ENCODE results near the gene BST1. TPM values are rescaled to one million over a fixed set of nuclear protein-coding genes. Genes with fewer than 3 reads are reported as not detected.

BST1 gene
- total and polyA plus RNA-seq, 10 donors = 3.8 to 54.3 (median 15.4) TPM

GRCh38 chr4:15657366-15657765 lies 45.5 kb upstream of the BST1 start:
- no peaks in the 10 kb centered on the region for H3K36me3 ChIP-seq
- H3K4me3 ChIP-seq = peak overlapping the region in 3 of 8 donors; percentile 24 to 92 (median 25)
- DNase-seq = no peak
- no peaks in the 10 kb centered on the region for H3K9me3 ChIP-seq
- no peak for TF ChIP-seq POLR2A (IDR thresholded peaks at IDR 0.05)
- TF ChIP-seq POLR2AphosphoS5 (IDR thresholded peaks at IDR 0.05) = no peak
- no peak for TF ChIP-seq CTCF (IDR thresholded peaks at IDR 0.05 in 8 of 11, conservative IDR thresholded peaks at IDR 0.05 in 3 of 11)
- peaks cover 15 to 72% (median 28%) of the 10 kb centered on the region in 6 donors for H3K4me1 ChIP-seq
- peak overlapping the region in 6 of 8 donors; percentile 98 to 99 (median 99) for H3K27ac ChIP-seq
- intact Hi-C loops (cut with DNase I; ENCODE audit: low total_unique reads) = loop anchor here (10.0 kb wide), 2 partner anchors 423 to 653 kb away; partner anchors contain the start of gene CPEB2
- H3K27me3 ChIP-seq (replicated peaks in 1 of 7) = no peaks in the 10 kb centered on the region

GRCh38 chr4:15658136-15658770 lies 44.6 kb upstream of the BST1 start:
- no peak for DNase-seq
- H3K27me3 ChIP-seq (replicated peaks in 1 of 7) = no peaks in the 10 kb centered on the region
- peaks cover 7 to 63% (median 19%) of the 10 kb centered on the region in 6 donors for H3K4me1 ChIP-seq
- no peaks in the 10 kb centered on the region for H3K9me3 ChIP-seq
- no peak for TF ChIP-seq CTCF (IDR thresholded peaks at IDR 0.05 in 8 of 11, conservative IDR thresholded peaks at IDR 0.05 in 3 of 11)
- TF ChIP-seq POLR2AphosphoS5 (IDR thresholded peaks at IDR 0.05) = no peak
- TF ChIP-seq POLR2A (IDR thresholded peaks at IDR 0.05) = no peak
- WGBS, 5 donors = 67 to 93% (median 81%) methylated on average over 4 of the region's 4 CpGs
- intact Hi-C loops (cut with DNase I; ENCODE audit: low total_unique reads) = loop anchor here (10.0 kb wide), 2 partner anchors 423 to 653 kb away; partner anchors contain the start of gene CPEB2
- H3K4me3 ChIP-seq = peak overlapping the region in 4 of 8 donors; percentile 7 to 92 (median 24)
- no peaks in the 10 kb centered on the region for H3K36me3 ChIP-seq
- H3K27ac ChIP-seq = peak overlapping the region in 7 of 8 donors; percentile 68 to 99 (median 99)

- Histone ChIP-seq H3K27ac (peak overlapping the region in 7 of 8 donors; percentile 68 to 99 (median 99)), H3K27me3 (replicated peaks in 1 of 7) (no peaks in the 10 kb centered on the region), H3K4me1 (peaks cover 1 to 58% (median 14%) of the 10 kb centered on the region in 6 donors), H3K36me3 (no peaks in the 10 kb centered on the region), H3K4me3 (peak overlapping the region in 4 of 8 donors; percentile 7 to 92 (median 24)), H3K9me3 (no peaks in the 10 kb centered on the region)
- 82 to 94% (median 89%) methylated on average over 2 of the region's 2 CpGs for WGBS, 5 donors
- TF ChIP-seq CTCF (IDR thresholded peaks at IDR 0.05 in 8 of 11, conservative IDR thresholded peaks at IDR 0.05 in 3 of 11) (no peak), POLR2AphosphoS5 (IDR thresholded peaks at IDR 0.05) (no peak), POLR2A (IDR thresholded peaks at IDR 0.05) (no peak)
- no peak for DNase-seq
- intact Hi-C loops (cut with DNase I; ENCODE audit: low total_unique reads) = loop anchor here (10.0 kb wide), 2 partner anchors 424 to 654 kb away; partner anchors contain the start of gene CPEB2
Observed at GRCh38 chr4:15658781-15659180, 44.1 kb upstream of the BST1 start.

Data from spleen (tissue), 11 donors.